DOHH2 (cell line): ENCODE results near the gene SYNPO2L.
"Not testable (repeated sequence)": the region's sequence is repeated elsewhere in the genome, so short reads cannot be mapped to it uniquely, and the experiment has no call there.

Experiments
- EZH2phosphoT487 ChIP-seq: fragments of 200-600 bp; sonication (generic); IDR thresholded peaks from 2 replicates; pipeline ENCODE4 v1.6.1; 2017; ENCODE audit warnings: borderline replicate concordance, mild to moderate bottlenecking, antibody characterized with exemption, low read length, moderate library complexity, mixed read lengths
- TF ChIP-seq, protein P1 (sequence below): fragments of 200-600 bp; sonication (generic); IDR thresholded peaks from one replicate; pipeline ENCODE4 v1.5.1; 2014; ENCODE audit warnings: antibody characterized with exemption, mild to moderate bottlenecking, low read depth, low read length; ENCODE audit not compliant: poor library complexity, severe bottlenecking

DNA sequence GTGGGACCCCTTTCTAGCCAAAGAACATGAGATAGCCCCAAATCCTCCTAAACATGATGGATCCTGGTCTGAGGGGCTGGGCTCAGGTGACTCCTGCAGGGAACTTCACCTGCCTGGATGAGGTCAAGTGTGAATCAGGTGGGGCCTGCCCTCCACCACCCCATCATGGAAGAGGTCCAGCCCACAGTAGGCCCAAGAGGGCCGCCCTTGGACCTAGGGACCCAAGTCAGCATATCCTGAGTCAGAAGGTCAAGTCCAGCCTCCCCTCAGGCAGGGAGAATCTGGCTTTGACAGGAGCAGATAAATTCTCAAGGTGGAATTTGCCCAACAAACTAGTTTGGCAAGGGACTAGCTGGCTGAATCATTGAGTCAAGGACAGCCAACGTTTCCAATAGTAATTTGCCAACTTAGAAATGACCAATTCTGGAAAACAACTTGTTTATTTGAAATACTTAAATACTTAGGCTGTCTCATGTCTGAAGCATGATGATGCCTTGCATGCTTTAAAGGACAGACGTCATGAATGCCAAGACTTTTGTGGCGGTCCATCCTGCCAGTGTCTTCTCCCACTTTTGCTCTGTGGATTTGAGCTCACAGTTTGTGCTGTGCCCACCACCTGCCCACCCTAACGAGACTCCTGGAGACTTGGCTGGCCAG, 10.5 kb upstream of the SYNPO2L start:
- TF ChIP-seq, protein P1, sequence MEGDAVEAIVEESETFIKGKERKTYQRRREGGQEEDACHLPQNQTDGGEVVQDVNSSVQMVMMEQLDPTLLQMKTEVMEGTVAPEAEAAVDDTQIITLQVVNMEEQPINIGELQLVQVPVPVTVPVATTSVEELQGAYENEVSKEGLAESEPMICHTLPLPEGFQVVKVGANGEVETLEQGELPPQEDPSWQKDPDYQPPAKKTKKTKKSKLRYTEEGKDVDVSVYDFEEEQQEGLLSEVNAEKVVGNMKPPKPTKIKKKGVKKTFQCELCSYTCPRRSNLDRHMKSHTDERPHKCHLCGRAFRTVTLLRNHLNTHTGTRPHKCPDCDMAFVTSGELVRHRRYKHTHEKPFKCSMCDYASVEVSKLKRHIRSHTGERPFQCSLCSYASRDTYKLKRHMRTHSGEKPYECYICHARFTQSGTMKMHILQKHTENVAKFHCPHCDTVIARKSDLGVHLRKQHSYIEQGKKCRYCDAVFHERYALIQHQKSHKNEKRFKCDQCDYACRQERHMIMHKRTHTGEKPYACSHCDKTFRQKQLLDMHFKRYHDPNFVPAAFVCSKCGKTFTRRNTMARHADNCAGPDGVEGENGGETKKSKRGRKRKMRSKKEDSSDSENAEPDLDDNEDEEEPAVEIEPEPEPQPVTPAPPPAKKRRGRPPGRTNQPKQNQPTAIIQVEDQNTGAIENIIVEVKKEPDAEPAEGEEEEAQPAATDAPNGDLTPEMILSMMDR = not testable (repeated sequence)
- not testable (repeated sequence) for TF ChIP-seq EZH2phosphoT487
